Progenitor cell of endocrine pancreas (in vitro differentiated cells): ENCODE measurements around the gene ANKRD13C. TPM values are rescaled to one million over a fixed set of nuclear protein-coding genes. Genes with fewer than 3 reads are reported as not detected.

Experiments
- DNase-seq: peaks from one replicate; pipeline ENCODE4 v3.0.0; 2021; ENCODE audit warnings: low spot score; ENCODE audit not compliant: unreplicated experiment
- H3K27ac Mint-ChIP-seq: 2 replicates; pipeline ENCODE4 v1.8.0; 2021; ENCODE audit warnings: mild to moderate bottlenecking, moderate library complexity, mixed read lengths
- H3K27me3 Mint-ChIP-seq: 2 replicates; pipeline ENCODE4 v1.8.0; 2021; ENCODE audit warnings: mixed read lengths
- H3K36me3 Mint-ChIP-seq: 2 replicates; pipeline ENCODE4 v1.8.0; 2022; ENCODE audit warnings: mixed read lengths; ENCODE audit not compliant: insufficient read depth
- H3K4me1 Mint-ChIP-seq: 2 replicates; pipeline ENCODE4 v1.8.0; 2021; ENCODE audit warnings: low read depth, mixed read lengths
- H3K4me3 Mint-ChIP-seq: 2 replicates; pipeline ENCODE4 v1.8.0; 2021; ENCODE audit warnings: low read depth, mild to moderate bottlenecking, moderate library complexity, mixed read lengths
- H3K9me3 Mint-ChIP-seq: 2 replicates; pipeline ENCODE4 v1.8.0; 2021; ENCODE audit warnings: low read depth, mixed read lengths
- total RNA-seq: library from RNA; stranded (reverse); gene quantifications from 2 replicates; pipeline ENCODE4 v1.2.1, GENCODE V29; 2021
- TF ChIP-seq, protein P1 (sequence below): fragments of 200-600 bp; sonication (generic); IDR thresholded peaks from one replicate; pipeline ENCODE4 v1.5.0; 2021; ENCODE audit warnings: antibody characterized with exemption, mild to moderate bottlenecking; ENCODE audit not compliant: unreplicated experiment

The ANKRD13C gene
- total RNA-seq, 1 donor from 2014 or later: 21.5 TPM

DNA sequence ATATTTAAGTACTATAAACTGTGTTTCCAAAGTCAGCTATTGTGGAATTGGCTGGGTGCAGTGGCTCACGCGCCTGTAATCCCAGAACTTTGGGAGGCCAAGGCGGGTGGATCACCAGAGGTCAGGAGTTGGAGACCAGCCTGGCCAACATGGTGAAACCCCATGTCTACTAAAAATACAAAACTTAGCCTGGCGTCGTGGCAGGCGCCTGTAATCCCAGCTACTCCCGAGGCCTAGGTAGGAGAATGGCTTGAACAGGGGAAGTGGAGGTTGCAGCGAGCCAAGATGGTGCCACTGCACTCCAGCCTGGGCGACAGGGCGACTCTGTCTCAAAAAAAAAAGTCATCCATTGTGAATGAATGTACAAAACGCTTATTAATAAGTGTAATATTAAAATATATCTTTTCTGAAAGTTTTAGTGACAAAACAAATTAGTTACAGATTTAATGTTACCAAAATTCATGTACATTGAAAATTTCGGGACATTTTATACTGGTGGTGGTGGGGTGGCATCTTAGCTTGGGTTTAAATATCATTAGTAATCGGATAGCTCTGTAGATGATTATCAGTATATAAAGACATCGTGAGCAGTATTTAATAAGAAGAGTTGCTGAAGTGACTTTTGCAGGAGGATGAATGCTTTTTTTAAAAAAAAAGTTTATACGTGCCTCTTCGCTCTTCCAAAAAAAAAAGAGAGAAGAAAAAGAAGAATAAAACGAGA, 133.8 kb downstream of the ANKRD13C start:
- Mint-ChIP-seq H3K4me3 (peak overlapping the region; percentile 91), H3K36me3 (peaks cover 11% of the 10 kb centered on the region), H3K27me3 (no peaks in the 10 kb centered on the region), H3K4me1 (peaks cover 30% of the 10 kb centered on the region), H3K27ac (peak overlapping the region; percentile 99), H3K9me3 (no peaks in the 10 kb centered on the region)
- TF ChIP-seq, protein P1, sequence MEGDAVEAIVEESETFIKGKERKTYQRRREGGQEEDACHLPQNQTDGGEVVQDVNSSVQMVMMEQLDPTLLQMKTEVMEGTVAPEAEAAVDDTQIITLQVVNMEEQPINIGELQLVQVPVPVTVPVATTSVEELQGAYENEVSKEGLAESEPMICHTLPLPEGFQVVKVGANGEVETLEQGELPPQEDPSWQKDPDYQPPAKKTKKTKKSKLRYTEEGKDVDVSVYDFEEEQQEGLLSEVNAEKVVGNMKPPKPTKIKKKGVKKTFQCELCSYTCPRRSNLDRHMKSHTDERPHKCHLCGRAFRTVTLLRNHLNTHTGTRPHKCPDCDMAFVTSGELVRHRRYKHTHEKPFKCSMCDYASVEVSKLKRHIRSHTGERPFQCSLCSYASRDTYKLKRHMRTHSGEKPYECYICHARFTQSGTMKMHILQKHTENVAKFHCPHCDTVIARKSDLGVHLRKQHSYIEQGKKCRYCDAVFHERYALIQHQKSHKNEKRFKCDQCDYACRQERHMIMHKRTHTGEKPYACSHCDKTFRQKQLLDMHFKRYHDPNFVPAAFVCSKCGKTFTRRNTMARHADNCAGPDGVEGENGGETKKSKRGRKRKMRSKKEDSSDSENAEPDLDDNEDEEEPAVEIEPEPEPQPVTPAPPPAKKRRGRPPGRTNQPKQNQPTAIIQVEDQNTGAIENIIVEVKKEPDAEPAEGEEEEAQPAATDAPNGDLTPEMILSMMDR: no peak
- DNase-seq: no peak

DNA sequence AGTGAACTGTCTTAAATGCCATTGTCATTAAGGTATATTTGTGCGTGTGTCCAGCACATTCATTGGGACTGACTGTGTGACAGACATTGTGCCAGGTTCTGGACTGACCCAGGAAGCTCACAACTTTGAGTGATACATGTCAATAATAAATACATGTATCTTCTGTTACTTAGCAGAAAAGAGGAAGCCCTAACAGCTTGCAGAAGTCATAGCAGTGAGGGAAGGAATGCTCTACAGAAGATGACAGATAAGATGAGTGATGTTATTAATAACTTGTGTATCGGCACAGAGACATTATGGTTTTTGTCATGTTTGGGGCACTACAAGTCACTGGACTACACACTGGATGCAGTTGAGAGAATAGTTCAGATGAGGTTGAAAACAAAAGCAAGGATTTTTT, 134.5 kb downstream of the ANKRD13C start:
- no peak for DNase-seq
- TF ChIP-seq, protein P1: no peak
- H3K4me3 Mint-ChIP-seq: no peak overlapping the region
- H3K36me3 Mint-ChIP-seq: peaks cover 11% of the 10 kb centered on the region
- no peaks in the 10 kb centered on the region for H3K27me3 Mint-ChIP-seq
- peaks cover 30% of the 10 kb centered on the region for H3K4me1 Mint-ChIP-seq
- H3K9me3 Mint-ChIP-seq: no peaks in the 10 kb centered on the region
- H3K27ac Mint-ChIP-seq: peak overlapping the region; percentile 35

DNA sequence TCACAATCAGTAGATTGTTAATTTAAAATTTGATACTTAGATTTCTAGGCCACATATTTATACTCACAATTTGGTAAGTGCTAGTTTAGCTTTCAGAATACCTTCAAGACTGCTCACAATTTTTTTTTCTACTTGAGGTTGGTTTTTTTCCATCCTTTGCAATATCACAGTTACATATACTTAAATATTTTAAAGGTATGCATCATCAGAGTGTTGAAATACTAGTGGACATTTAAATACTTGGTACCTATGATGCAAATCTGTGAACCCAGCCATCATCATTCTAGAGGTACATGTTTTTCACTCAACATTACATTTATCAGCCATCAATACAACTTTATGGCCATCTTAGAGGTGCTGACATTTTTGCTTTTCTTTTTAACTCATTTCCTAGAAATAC, 143.0 kb downstream of the ANKRD13C start:
- H3K27ac Mint-ChIP-seq: no peak overlapping the region
- H3K4me3 Mint-ChIP-seq: no peak overlapping the region
- TF ChIP-seq, protein P1: no peak
- H3K9me3 Mint-ChIP-seq: no peaks in the 10 kb centered on the region
- H3K36me3 Mint-ChIP-seq: peaks cover 3% of the 10 kb centered on the region
- H3K27me3 Mint-ChIP-seq: no peaks in the 10 kb centered on the region
- H3K4me1 Mint-ChIP-seq: peaks cover 10% of the 10 kb centered on the region
- DNase-seq: no peak

DNA sequence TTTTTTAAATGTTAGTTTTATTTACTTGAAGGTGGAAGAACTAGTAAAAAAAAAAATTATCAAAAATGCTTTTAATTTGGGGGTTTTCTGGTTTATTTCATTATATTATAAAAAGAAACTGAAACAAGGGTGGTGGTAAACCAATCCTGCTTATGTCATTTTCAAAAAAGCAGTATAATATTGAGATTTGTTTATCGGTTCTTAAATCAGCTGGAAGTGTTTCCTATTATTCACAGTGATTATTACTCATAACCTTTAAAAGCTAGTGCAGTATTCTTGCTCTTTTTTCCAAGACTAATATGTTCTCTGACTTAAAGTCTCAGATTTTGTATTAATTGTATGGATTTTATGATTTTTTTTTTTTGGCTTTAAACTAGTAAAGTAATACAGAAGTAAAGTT, 143.7 kb downstream of the ANKRD13C start:
- no peak for DNase-seq
- H3K9me3 Mint-ChIP-seq: no peaks in the 10 kb centered on the region
- TF ChIP-seq, protein P1: no peak
- H3K27me3 Mint-ChIP-seq: no peaks in the 10 kb centered on the region
- no peak overlapping the region for H3K4me3 Mint-ChIP-seq
- no peak overlapping the region for H3K27ac Mint-ChIP-seq
- H3K4me1 Mint-ChIP-seq: peaks cover 14% of the 10 kb centered on the region
- H3K36me3 Mint-ChIP-seq: peaks cover 3% of the 10 kb centered on the region

Other genes with a start within 250 kb of the ANKRD13C start
- 27.4 and 28.7 TPM in 2 replicates for gene LRRC40, start 149.1 kb downstream of the ANKRD13C start, total RNA-seq
- gene SRSF11, start 133.3 kb downstream of the ANKRD13C start, total RNA-seq: 314 and 318 TPM in 2 replicates
- 17.3 and 17.6 TPM in 2 replicates for gene CTH, start 56.5 kb upstream of the ANKRD13C start, total RNA-seq